Loucy (cell line): ENCODE results near the gene HAO2.

ENCODE experiments used
- EZH2phosphoT487 ChIP-seq: fragments of 200-600 bp; IDR thresholded peaks from 2 replicates; pipeline ENCODE4 v1.6.1; 2018; ENCODE audit warnings: antibody characterized with exemption, mild to moderate bottlenecking, moderate library complexity, borderline replicate concordance
- TF ChIP-seq, protein P1 (sequence below): fragments of 200-600 bp; sonication (generic); conservative IDR thresholded peaks from 2 replicates; pipeline ENCODE4 v1.5.1; 2014; ENCODE audit warnings: mild to moderate bottlenecking, antibody characterized with exemption, low read length

DNA sequence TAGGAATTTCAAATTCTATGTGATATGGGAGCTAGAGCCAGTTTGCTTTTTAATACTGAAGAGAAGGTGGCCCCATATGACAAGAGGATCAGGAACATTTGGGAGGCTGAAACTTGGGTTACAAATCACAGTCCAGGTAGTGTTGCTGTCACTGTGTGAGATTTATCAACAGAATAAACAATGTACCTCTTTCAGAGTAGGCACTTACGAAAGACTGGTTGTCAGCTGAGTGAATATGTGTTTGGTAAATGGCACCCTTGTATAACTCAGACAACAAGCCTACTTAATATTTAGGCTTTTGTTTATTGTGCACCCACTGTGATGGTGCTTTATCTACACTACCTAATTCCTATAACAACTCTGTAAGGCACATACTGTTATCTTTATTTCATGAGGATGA is 7.4 kb upstream of the HAO2 start:
- TF ChIP-seq, protein P1, sequence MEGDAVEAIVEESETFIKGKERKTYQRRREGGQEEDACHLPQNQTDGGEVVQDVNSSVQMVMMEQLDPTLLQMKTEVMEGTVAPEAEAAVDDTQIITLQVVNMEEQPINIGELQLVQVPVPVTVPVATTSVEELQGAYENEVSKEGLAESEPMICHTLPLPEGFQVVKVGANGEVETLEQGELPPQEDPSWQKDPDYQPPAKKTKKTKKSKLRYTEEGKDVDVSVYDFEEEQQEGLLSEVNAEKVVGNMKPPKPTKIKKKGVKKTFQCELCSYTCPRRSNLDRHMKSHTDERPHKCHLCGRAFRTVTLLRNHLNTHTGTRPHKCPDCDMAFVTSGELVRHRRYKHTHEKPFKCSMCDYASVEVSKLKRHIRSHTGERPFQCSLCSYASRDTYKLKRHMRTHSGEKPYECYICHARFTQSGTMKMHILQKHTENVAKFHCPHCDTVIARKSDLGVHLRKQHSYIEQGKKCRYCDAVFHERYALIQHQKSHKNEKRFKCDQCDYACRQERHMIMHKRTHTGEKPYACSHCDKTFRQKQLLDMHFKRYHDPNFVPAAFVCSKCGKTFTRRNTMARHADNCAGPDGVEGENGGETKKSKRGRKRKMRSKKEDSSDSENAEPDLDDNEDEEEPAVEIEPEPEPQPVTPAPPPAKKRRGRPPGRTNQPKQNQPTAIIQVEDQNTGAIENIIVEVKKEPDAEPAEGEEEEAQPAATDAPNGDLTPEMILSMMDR = no peak
- no peak for TF ChIP-seq EZH2phosphoT487
